Measurements from ENCODE around the gene ASRGL1. TPM values are rescaled to one million over a fixed set of nuclear protein-coding genes. Genes with fewer than 3 reads are reported as not detected.

The ASRGL1 gene
- total and polyA plus RNA-seq, 12 donors, result 1.3 to 9.1 (median 3.1) TPM

DNA sequence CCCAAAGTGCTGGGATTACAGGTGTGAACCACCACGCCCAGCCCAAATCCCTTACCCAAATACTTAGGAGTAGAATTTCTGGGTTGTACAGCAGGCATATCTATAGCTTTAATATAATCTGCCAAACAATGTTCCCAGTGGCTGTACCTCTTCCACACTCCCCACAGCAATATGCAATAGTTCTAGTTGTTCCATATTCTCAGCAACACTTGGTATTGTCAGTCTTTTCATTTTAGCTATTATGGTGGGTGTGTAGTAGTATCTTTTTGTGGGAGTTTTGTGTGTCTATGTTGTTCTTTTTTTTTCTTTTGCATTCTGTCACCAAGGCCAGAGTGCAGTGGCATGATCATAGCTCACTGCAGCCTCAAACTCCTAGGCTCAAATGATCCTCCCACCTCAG, 100.4 kb downstream of the ASRGL1 start:
- peaks cover 15 to 62% (median 49%) of the 10 kb centered on the region in 9 donors for H3K4me1 ChIP-seq
- H3K27me3 ChIP-seq, result no peaks in the 10 kb centered on the region
- H3K9me3 ChIP-seq, result no peaks in the 10 kb centered on the region
- WGBS, 2 donors, result 97 to 100% methylated on average over 1 of the region's 1 CpG
- DNase-seq (no peak), ATAC-seq (no peak)
- no peaks in the 10 kb centered on the region for H3K36me3 ChIP-seq
- intact Hi-C loops (cut with DNase I), result loop anchor here in 1 of 10 donors (10.0 kb wide), 1 partner anchor 67 kb away; no protein-coding TSS in a partner anchor
- TF ChIP-seq, protein P1, sequence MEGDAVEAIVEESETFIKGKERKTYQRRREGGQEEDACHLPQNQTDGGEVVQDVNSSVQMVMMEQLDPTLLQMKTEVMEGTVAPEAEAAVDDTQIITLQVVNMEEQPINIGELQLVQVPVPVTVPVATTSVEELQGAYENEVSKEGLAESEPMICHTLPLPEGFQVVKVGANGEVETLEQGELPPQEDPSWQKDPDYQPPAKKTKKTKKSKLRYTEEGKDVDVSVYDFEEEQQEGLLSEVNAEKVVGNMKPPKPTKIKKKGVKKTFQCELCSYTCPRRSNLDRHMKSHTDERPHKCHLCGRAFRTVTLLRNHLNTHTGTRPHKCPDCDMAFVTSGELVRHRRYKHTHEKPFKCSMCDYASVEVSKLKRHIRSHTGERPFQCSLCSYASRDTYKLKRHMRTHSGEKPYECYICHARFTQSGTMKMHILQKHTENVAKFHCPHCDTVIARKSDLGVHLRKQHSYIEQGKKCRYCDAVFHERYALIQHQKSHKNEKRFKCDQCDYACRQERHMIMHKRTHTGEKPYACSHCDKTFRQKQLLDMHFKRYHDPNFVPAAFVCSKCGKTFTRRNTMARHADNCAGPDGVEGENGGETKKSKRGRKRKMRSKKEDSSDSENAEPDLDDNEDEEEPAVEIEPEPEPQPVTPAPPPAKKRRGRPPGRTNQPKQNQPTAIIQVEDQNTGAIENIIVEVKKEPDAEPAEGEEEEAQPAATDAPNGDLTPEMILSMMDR (IDR thresholded peaks at IDR 0.05), result no peak
- H3K4me3 ChIP-seq, result no peak overlapping the region
- H3K27ac ChIP-seq, result no peak overlapping the region

DNA sequence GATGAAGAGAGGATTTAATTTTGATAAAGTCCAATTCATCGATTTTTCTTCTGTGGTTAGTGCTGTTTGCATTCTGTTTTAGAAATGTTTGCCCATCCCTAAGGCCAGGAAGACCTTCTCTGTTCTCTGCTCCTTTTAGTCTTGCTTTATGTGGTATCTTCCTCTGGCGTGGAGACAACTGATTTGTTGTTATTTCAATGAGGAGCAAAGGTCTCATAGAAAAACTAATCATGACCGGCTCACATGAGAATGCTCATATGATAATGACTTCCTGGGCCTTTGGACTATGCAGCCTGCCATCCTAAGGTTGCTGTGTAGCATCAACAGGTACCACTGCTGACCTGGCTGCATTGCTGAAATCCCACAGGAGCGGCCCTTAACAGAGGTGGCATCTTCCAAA, 101.4 kb downstream of the ASRGL1 start:
- Histone ChIP-seq H3K9me3 (no peaks in the 10 kb centered on the region), H3K4me1 (peaks cover 19 to 56% (median 46%) of the 10 kb centered on the region in 9 donors), H3K27ac (no peak overlapping the region), H3K27me3 (no peaks in the 10 kb centered on the region), H3K4me3 (no peak overlapping the region), H3K36me3 (no peaks in the 10 kb centered on the region)
- 81 to 88% methylated on average over 4 of the region's 4 CpGs for WGBS, 2 donors
- TF ChIP-seq, protein P1 (IDR thresholded peaks at IDR 0.05), result no peak
- intact Hi-C loops (cut with DNase I), result loop anchor here in 1 of 10 donors (10.0 kb wide), 1 partner anchor 66 kb away; no protein-coding TSS in a partner anchor
- ATAC-seq (no peak), DNase-seq (no peak)

DNA sequence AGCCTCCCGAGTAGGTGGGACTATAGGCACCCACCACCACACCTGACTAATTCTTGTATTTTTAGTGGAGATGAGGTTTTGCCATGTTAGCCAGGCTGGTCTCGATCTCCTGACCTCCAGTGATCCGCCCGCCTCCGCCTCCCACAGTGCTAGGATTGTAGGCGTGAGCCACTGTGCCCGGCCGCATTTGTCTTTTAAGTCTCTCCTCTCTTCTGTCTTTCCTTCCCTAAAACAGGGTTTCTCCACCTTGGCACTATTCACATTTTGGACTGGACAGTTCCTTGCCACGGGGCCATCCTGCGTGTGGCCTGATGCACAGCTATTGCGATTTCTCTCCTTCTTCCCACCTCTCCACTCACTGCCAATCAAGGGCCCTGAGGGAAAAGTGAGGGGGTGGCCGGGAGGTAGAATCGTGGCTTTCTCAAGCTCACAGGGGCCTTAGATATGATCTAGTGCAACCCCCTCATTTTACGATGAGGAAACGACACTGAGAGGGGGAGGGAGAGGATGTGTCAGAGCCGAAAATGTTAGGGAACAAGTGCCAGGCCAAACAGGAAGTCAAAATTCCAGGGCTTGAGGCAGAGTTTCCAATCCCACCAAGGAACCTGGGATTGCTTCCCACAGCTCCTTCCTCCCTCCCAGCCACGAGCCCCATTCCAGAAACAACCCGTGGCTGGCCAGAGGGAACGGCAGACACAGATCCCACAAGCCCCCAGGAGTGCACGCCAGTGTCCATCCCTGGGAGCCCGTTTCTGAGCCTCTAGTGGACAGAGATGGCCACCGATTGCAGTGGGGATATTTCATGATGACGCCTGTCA, 102.7 kb downstream of the ASRGL1 start:
- no peaks in the 10 kb centered on the region for H3K9me3 ChIP-seq
- WGBS, 2 donors, result 47 to 56% methylated on average over 23 of the region's 23 CpGs
- TF ChIP-seq, protein P1 (IDR thresholded peaks at IDR 0.05), result peak in 1 of 9 donors; percentile 9
- intact Hi-C loops (cut with DNase I), result loop anchor here in 2 of 10 donors (5.0 to 10.0 kb wide), 2 partner anchors 65 to 102 kb away; no protein-coding TSS in a partner anchor
- ATAC-seq, result peak; percentile 39 to 73 (median 60)
- peak; percentile 31 to 78 for DNase-seq
- H3K27ac ChIP-seq, result peak overlapping the region; percentile 17 to 91 (median 80)
- H3K4me3 ChIP-seq, result peak overlapping the region in 3 of 10 donors; percentile 8 to 13 (median 13)
- H3K4me1 ChIP-seq, result peaks cover 24 to 56% (median 48%) of the 10 kb centered on the region in 9 donors
- no peaks in the 10 kb centered on the region for H3K27me3 ChIP-seq
- H3K36me3 ChIP-seq, result no peaks in the 10 kb centered on the region

Other genes with a start within 250 kb of the ASRGL1 start
- 10 to 100 TPM in 8 of 10 donors, 1 to 10 TPM in 2; 8.2 to 20.0 (median 13.4) TPM for gene INCENP, start 213.4 kb upstream of the ASRGL1 start, total RNA-seq
- 1 to 10 TPM; 2.1 to 2.7 TPM for gene INCENP, start 213.4 kb upstream of the ASRGL1 start, polyA plus RNA-seq
- gene SCGB1D1, start 147.2 kb upstream of the ASRGL1 start, total RNA-seq, result not detected
- not detected for gene SCGB1D1, start 147.2 kb upstream of the ASRGL1 start, polyA plus RNA-seq
- not detected for gene SCGB2A1, start 128.8 kb upstream of the ASRGL1 start, total RNA-seq
- not detected for gene SCGB2A1, start 128.8 kb upstream of the ASRGL1 start, polyA plus RNA-seq
- gene SCGB1D2, start 95.2 kb upstream of the ASRGL1 start, total RNA-seq, result 1 to 10 TPM in 7 of 10 donors, not detected in 3; 1.2 to 4.7 (median 1.8) TPM
- 1 to 10 TPM in 1 of 2 donors, under 1 TPM in 1; 0.64 to 6.1 TPM for gene SCGB1D2, start 95.2 kb upstream of the ASRGL1 start, polyA plus RNA-seq
- not detected for gene SCGB2A2, start 67.3 kb upstream of the ASRGL1 start, total RNA-seq
- not detected for gene SCGB2A2, start 67.3 kb upstream of the ASRGL1 start, polyA plus RNA-seq
- gene SCGB1D4, start 38.4 kb upstream of the ASRGL1 start, total RNA-seq, result not detected
- gene SCGB1D4, start 38.4 kb upstream of the ASRGL1 start, polyA plus RNA-seq, result not detected
- not detected for gene SCGB1A1, start 81.6 kb downstream of the ASRGL1 start, total RNA-seq
- gene SCGB1A1, start 81.6 kb downstream of the ASRGL1 start, polyA plus RNA-seq, result under 1 TPM in 1 of 2 donors, not detected in 1; 0.20 TPM
- 100 to 1,000 TPM; 259 to 447 (median 386) TPM for gene AHNAK, start 209.4 kb downstream of the ASRGL1 start, total RNA-seq
- 100 to 1,000 TPM; 101 to 113 TPM for gene AHNAK, start 209.4 kb downstream of the ASRGL1 start, polyA plus RNA-seq
- gene EEF1G, start 236.4 kb downstream of the ASRGL1 start, total RNA-seq, result 1,000 to 10,000 TPM in 5 of 10 donors, 100 to 1,000 TPM in 5; 784 to 1,131 (median 1,002) TPM
- gene EEF1G, start 236.4 kb downstream of the ASRGL1 start, polyA plus RNA-seq, result 1,000 to 10,000 TPM in 1 of 2 donors, 100 to 1,000 TPM in 1; 555 to 1,173 TPM

Data from heart right ventricle (tissue), 16 donors.